Measurements from ENCODE around the gene TRIM71.

GRCh38 chr3:32869513-32870047 lies 51.8 kb downstream of the TRIM71 start:
- TF ChIP-seq SIN3A (IDR thresholded peaks at IDR 0.05; ENCODE audit: low read depth) = no peak
- no peak for TF ChIP-seq FOSL1 (IDR thresholded peaks at IDR 0.05; ENCODE audit: low read depth)
- TF ChIP-seq CTCF (IDR thresholded peaks at IDR 0.05 in 2 of 3, conservative IDR thresholded peaks at IDR 0.05 in 1 of 3; ENCODE audit: borderline replicate concordance in 1 of 3, insufficient read depth in 1 of 3, low read depth in 2 of 3, low read length in 2 of 3) = no peak
- TF ChIP-seq RAD21 (IDR thresholded peaks at IDR 0.05; ENCODE audit: low read depth) = no peak
- no peak for TF ChIP-seq ATF3 (IDR thresholded peaks at IDR 0.05)
- TF ChIP-seq REST (IDR thresholded peaks at IDR 0.05; ENCODE audit: low read depth) = no peak
- no peak for TF ChIP-seq EZH2 (IDR thresholded peaks at IDR 0.05)
- no peak for TF ChIP-seq ZFX (IDR thresholded peaks at IDR 0.05)
- no peak for TF ChIP-seq POLR2AphosphoS5 (IDR thresholded peaks at IDR 0.05; ENCODE audit: low read depth, low read length)

Data from HCT116 (cell line).